DND-41 (cell line): ENCODE results near the gene DDX3X.

Experiments used
- EZH2 ChIP-seq: IDR thresholded peaks from 3 replicates; pipeline ENCODE4 v1.6.1; 2012; ENCODE audit warnings: borderline replicate concordance, low read depth, mild to moderate bottlenecking, moderate library complexity, low read length, inconsistent platforms; ENCODE audit not compliant: severe bottlenecking
- TF ChIP-seq, protein P1 (sequence below): IDR thresholded peaks from 2 replicates; pipeline ENCODE4 v1.5.1; 2012; ENCODE audit warnings: borderline replicate concordance, low read length, moderate library complexity, mild to moderate bottlenecking; ENCODE audit not compliant: poor library complexity, severe bottlenecking; ENCODE audit errors: extremely low read depth

DNA sequence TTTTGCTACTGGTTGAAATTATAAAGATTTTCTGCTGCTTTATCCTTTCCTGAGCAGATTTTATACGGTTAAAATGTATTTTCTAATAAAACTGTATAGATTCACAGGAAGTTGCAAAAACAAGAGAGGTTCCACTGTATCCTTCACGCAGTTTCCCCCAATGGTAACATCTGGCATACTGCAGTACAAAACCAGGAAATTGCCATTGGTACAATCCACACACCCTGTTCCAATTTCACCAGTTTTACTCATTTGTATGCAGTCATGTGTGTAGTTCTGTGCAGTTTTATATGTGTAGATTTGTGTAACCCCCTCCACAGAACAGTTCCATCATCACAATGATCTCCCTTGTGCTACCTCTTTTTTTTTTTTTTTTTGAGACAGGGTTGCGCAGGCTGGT lies 20.0 kb downstream of the DDX3X start:
- no peak for TF ChIP-seq EZH2
- TF ChIP-seq, protein P1, sequence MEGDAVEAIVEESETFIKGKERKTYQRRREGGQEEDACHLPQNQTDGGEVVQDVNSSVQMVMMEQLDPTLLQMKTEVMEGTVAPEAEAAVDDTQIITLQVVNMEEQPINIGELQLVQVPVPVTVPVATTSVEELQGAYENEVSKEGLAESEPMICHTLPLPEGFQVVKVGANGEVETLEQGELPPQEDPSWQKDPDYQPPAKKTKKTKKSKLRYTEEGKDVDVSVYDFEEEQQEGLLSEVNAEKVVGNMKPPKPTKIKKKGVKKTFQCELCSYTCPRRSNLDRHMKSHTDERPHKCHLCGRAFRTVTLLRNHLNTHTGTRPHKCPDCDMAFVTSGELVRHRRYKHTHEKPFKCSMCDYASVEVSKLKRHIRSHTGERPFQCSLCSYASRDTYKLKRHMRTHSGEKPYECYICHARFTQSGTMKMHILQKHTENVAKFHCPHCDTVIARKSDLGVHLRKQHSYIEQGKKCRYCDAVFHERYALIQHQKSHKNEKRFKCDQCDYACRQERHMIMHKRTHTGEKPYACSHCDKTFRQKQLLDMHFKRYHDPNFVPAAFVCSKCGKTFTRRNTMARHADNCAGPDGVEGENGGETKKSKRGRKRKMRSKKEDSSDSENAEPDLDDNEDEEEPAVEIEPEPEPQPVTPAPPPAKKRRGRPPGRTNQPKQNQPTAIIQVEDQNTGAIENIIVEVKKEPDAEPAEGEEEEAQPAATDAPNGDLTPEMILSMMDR: no peak
